WERI-Rb-1 (cell line): ENCODE data around the gene TMEM72.
A peak's percentile ranks its signal among the peaks of the same experiment; 100 is the strongest.

Experiments
- DNase-seq: peaks from one replicate; pipeline ENCODE4 v3.0.0-alpha.2; 2020
- H3K27ac ChIP-seq: fragments of 250-450 bp; sonication (Bioruptor Pico); 2 replicates; pipeline ENCODE4 v1.5.1; 2020; ENCODE audit warnings: mild to moderate bottlenecking, moderate library complexity
- H3K27me3 ChIP-seq: fragments of 250-450 bp; sonication (Bioruptor Pico); 2 replicates; pipeline ENCODE4 v1.5.1; 2021; ENCODE audit warnings: mild to moderate bottlenecking, low read depth, moderate library complexity; ENCODE audit not compliant: insufficient read depth, severe bottlenecking
- H3K36me3 ChIP-seq: fragments of 250-450 bp; sonication (Bioruptor Pico); 2 replicates; pipeline ENCODE4 v1.5.1; 2020; ENCODE audit warnings: mild to moderate bottlenecking, moderate library complexity
- H3K4me3 ChIP-seq: 2 replicates; pipeline ENCODE4 v1.5.1; 2011; ENCODE audit warnings: low read depth, mild to moderate bottlenecking, control low read depth, low read length
- H3K9me3 ChIP-seq: fragments of 250-450 bp; sonication (Bioruptor Pico); 2 replicates; pipeline ENCODE4 v1.5.1; 2021; ENCODE audit warnings: mild to moderate bottlenecking, moderate library complexity; ENCODE audit not compliant: severe bottlenecking
- CTCF ChIP-seq: IDR thresholded peaks from 2 replicates; pipeline ENCODE4 v1.5.1; 2011; ENCODE audit warnings: low read depth, mild to moderate bottlenecking, control low read depth, inconsistent platforms, low read length

The TMEM72 gene

GRCh38 chr10:44978570-44979280 lies 67.6 kb downstream of the TMEM72 start, which contains the start of gene DEPP1:
Gene DEPP1, minus strand, starts transcription at chr10:44978809. Its CDS starts 779 bp downstream, at chr10:44978030.
- peak; percentile 98 for DNase-seq
- H3K4me3 ChIP-seq, result peak within 1 kb of the TSS; percentile 88

GRCh38 chr10:44979281-44980191 lies 68.4 kb downstream of the TMEM72 start:
- peak overlapping the region; percentile 84 for H3K27ac ChIP-seq
- H3K36me3 ChIP-seq, result peaks cover 6% of the 10 kb centered on the region; the same call in 1 of the 2 replicates
- no peaks in the 10 kb centered on the region for H3K9me3 ChIP-seq
- no peaks in the 10 kb centered on the region for H3K27me3 ChIP-seq
- no peak for DNase-seq
- no peak for TF ChIP-seq CTCF
- H3K4me3 ChIP-seq, result no peak overlapping the region

More at GRCh38 chr10:44978570-44979280, 67.6 kb downstream of the TMEM72 start, which contains the start of gene DEPP1:
- 0 out of 2 replicates have a peak, but pooled peaks have one; percentile 13 for TF ChIP-seq CTCF
- Histone ChIP-seq H3K36me3 (peaks cover 6% of the 10 kb centered on the region; the same call in 1 of the 2 replicates), H3K27ac (peak within 1 kb of the TSS; percentile 84), H3K27me3 (no peaks in the 10 kb centered on the region), H3K9me3 (no peaks in the 10 kb centered on the region)

- no peak overlapping the region for H3K4me3 ChIP-seq
- no peak for DNase-seq
- no peak for TF ChIP-seq CTCF
- peak overlapping the region; percentile 84 for H3K27ac ChIP-seq
- no peaks in the 10 kb centered on the region for H3K9me3 ChIP-seq
- H3K27me3 ChIP-seq, result no peaks in the 10 kb centered on the region
- H3K36me3 ChIP-seq, result peaks cover 6% of the 10 kb centered on the region; the same call in 1 of the 2 replicates
Observed at GRCh38 chr10:44980309-44981171, 69.4 kb downstream of the TMEM72 start.

- H3K27me3 ChIP-seq, result no peaks in the 10 kb centered on the region
- TF ChIP-seq CTCF, result no peak
- no peaks in the 10 kb centered on the region for H3K9me3 ChIP-seq
- H3K36me3 ChIP-seq, result peaks cover 3% of the 10 kb centered on the region; the same call in 1 of the 2 replicates
- no peak overlapping the region for H3K27ac ChIP-seq
- no peak for DNase-seq
- H3K4me3 ChIP-seq, result no peak overlapping the region
Observed at GRCh38 chr10:44981172-44982113, 70.3 kb downstream of the TMEM72 start.
